Measurements from ENCODE around the gene LYRM2. TPM values are rescaled to one million over a fixed set of nuclear protein-coding genes. Genes with fewer than 3 reads are reported as not detected.

The LYRM2 gene
- total and polyA plus RNA-seq, 9 donors = 11.8 to 44.0 (median 26.2) TPM

GRCh38 chr6:89539779-89540178 is 98.8 kb downstream of the LYRM2 start:
- no peak for DNase-seq
- Histone ChIP-seq H3K27ac (no peak overlapping the region), H3K4me3 (no peak overlapping the region), H3K9me3 (no peaks in the 10 kb centered on the region), H3K27me3 (no peaks in the 10 kb centered on the region), H3K4me1 (ENCODE audit: insufficient read depth) (no peaks in the 10 kb centered on the region), H3K36me3 (no peaks in the 10 kb centered on the region)
- 96 to 98% (median 97%) methylated on average over 2 of the region's 2 CpGs for WGBS, 3 donors
- TF ChIP-seq POLR2A (IDR thresholded peaks at IDR 0.05) = no peak
- intact Hi-C loops (cut with DNase I) = no loop called here

GRCh38 chr6:89536231-89536630 is 102.3 kb downstream of the LYRM2 start:
- WGBS, 3 donors = 96 to 98% (median 97%) methylated on average over 5 of the region's 5 CpGs
- H3K36me3 ChIP-seq = no peaks in the 10 kb centered on the region
- TF ChIP-seq POLR2A (IDR thresholded peaks at IDR 0.05) = no peak
- TF ChIP-seq CTCF (IDR thresholded peaks at IDR 0.05) = no peak
- TF ChIP-seq EP300 (IDR thresholded peaks at IDR 0.05) = no peak

GRCh38 chr6:89530982-89531381 is 107.6 kb downstream of the LYRM2 start:
- WGBS, 3 donors = 89 to 96% (median 95%) methylated on average over 11 of the region's 11 CpGs
- Histone ChIP-seq H3K27ac (no peak overlapping the region), H3K36me3 (no peaks in the 10 kb centered on the region), H3K9me3 (no peaks in the 10 kb centered on the region), H3K27me3 (no peaks in the 10 kb centered on the region), H3K4me1 (ENCODE audit: insufficient read depth) (peaks cover 5% of the 10 kb centered on the region), H3K4me3 (no peak overlapping the region)
- intact Hi-C loops (cut with DNase I) = no loop called here
- no peak for DNase-seq
- TF ChIP-seq CTCF (IDR thresholded peaks at IDR 0.05) = no peak
- TF ChIP-seq EP300 (IDR thresholded peaks at IDR 0.05) = no peak
- TF ChIP-seq POLR2A (IDR thresholded peaks at IDR 0.05) = no peak

More at GRCh38 chr6:89536231-89536630, 102.3 kb downstream of the LYRM2 start:
- no peaks in the 10 kb centered on the region for H3K9me3 ChIP-seq
- no peak for DNase-seq
- intact Hi-C loops (cut with DNase I) = no loop called here
- H3K4me3 ChIP-seq = no peak overlapping the region
- no peak overlapping the region for H3K27ac ChIP-seq
- H3K4me1 ChIP-seq (ENCODE audit: insufficient read depth) = no peaks in the 10 kb centered on the region
- no peaks in the 10 kb centered on the region for H3K27me3 ChIP-seq

GRCh38 chr6:89528866-89529265 is 109.7 kb downstream of the LYRM2 start:
- H3K27me3 ChIP-seq = no peaks in the 10 kb centered on the region
- no peak overlapping the region for H3K4me3 ChIP-seq
- peaks cover 8% of the 10 kb centered on the region for H3K4me1 ChIP-seq (ENCODE audit: insufficient read depth)
- intact Hi-C loops (cut with DNase I) = no loop called here
- DNase-seq = no peak
- TF ChIP-seq POLR2A (IDR thresholded peaks at IDR 0.05) (no peak), CTCF (IDR thresholded peaks at IDR 0.05) (no peak), EP300 (IDR thresholded peaks at IDR 0.05) (no peak)
- H3K27ac ChIP-seq = no peak overlapping the region
- no peaks in the 10 kb centered on the region for H3K9me3 ChIP-seq
- no peaks in the 10 kb centered on the region for H3K36me3 ChIP-seq

- TF ChIP-seq CTCF (IDR thresholded peaks at IDR 0.05) (no peak), POLR2A (IDR thresholded peaks at IDR 0.05) (no peak), EP300 (IDR thresholded peaks at IDR 0.05) (no peak)
- intact Hi-C loops (cut with DNase I) = no loop called here
- no peaks in the 10 kb centered on the region for H3K9me3 ChIP-seq
- no peak for DNase-seq
- H3K4me1 ChIP-seq (ENCODE audit: insufficient read depth) = peaks cover 8% of the 10 kb centered on the region
- no peaks in the 10 kb centered on the region for H3K27me3 ChIP-seq
- H3K36me3 ChIP-seq = no peaks in the 10 kb centered on the region
- no peak overlapping the region for H3K4me3 ChIP-seq
- no peak overlapping the region for H3K27ac ChIP-seq
- WGBS, 3 donors = 94 to 100% (median 98%) methylated on average over 2 of the region's 2 CpGs
Measured at GRCh38 chr6:89527634-89528033, 110.9 kb downstream of the LYRM2 start.

All from ovary (tissue), 9 donors.